ENCODE data around the gene SRGAP3. TPM values are rescaled to one million over a fixed set of nuclear protein-coding genes. Genes with fewer than 3 reads are reported as not detected.

The SRGAP3 gene
- total RNA-seq, 1 experiment from 2014 or later: 7.6 TPM

DNA sequence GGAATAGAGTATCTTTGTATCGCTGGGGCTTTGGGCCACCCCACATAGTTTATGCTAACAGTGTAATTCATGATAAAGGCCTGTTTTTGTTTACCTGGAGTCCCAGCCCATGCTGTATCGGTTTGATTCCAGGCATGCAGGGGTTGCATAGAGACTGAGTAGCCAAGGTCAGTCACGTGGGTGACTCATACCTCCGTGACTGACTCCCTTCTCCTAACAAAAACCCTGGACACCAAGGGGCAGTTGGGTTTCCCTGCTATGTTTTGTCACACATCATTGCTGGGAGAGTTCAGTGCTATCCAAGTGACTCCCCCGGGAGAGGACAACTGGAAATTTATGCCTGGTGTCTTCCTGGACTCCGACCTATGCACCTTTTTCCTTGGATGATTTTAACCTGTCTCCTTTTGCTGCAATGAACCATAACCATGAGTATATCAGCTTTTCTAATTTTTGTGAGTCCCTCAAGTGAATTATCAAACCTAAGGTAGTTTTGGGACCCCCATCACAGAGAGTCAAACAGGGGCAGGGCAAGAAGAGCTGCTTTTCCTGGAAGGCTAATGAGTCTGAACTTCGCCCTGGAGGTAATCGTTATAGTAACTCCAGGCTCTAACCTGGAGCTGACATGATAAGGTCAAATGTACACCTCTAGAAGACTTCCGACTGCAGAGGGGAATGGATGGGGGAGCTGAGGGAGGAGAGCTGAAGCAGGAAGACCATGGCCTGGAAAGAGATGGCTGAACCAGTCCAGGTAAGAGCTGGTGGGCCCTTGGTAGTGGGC lies 57.0 kb downstream of the SRGAP3 start:
- in situ Hi-C loops (cut with HindIII; ENCODE audit: low pct_unique_long_range_greater_than_20kb, low sequenced_read_pairs): no loop called here
- DNase-seq (ENCODE audit: low read depth): peak; percentile 67

DNA sequence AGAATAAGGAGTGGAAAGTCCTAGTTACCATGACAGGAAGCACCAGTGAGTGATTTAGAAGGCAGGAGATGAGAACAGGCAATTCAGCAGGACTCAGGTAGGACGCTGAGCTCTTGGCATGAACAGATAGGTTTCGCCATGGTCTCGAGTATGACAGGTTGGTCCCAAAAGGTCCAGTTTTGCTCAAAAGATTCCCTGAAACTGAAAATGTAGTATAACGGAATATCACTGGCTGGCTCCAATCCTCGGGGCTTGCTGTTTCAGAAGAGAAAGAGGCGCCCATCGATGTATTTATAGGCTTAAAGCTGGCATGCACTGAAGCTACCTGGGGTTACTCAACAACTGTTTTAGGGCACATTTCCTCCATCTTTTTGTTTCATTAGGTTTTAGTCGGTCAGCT lies 59.2 kb downstream of the SRGAP3 start:
- in situ Hi-C loops (cut with HindIII; ENCODE audit: low pct_unique_long_range_greater_than_20kb, low sequenced_read_pairs): no loop called here
- DNase-seq (ENCODE audit: low read depth): no peak

DNA sequence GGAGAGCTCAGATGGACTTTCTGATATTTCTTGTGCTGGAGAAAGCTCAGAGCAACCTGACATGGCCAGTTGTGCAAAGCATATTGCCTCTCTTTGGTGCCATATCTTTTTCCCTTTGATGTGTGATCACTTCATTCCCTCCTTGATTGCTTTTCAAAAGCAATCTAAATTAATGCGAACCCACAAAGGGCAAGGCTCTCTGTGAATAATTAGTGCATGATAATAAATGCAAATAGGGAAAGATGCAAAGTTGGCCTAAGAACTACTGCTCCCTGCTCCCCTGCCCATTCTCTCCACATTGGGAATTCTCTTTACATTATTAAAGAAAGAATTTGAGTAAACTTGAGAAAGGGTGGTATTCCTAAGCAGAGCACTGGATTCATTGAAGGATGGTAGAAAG lies 60.9 kb downstream of the SRGAP3 start:
- no peak for DNase-seq (ENCODE audit: low read depth)
- in situ Hi-C loops (cut with HindIII; ENCODE audit: low pct_unique_long_range_greater_than_20kb, low sequenced_read_pairs): no loop called here

DNA sequence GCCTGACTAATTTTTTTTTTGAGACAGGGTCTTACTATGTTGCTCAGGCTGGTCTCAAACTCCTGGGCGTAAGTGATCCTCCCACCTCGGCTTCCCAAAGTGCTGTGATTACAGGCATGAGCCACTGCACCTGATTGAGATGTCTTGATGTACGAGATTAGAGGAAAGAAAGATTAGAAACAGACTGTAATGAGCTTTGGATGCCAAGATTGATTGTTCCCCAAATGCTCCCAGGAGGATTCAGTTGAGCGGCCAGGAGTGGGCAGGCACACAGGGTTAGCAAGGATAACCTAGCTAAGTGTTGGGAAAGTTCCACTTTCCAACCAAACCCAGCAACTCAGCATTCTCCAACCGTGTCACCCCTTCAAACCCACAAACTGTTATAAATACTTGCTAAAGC lies 63.7 kb downstream of the SRGAP3 start:
- DNase-seq (ENCODE audit: low read depth): no peak
- in situ Hi-C loops (cut with HindIII; ENCODE audit: low pct_unique_long_range_greater_than_20kb, low sequenced_read_pairs): no loop called here

DNA sequence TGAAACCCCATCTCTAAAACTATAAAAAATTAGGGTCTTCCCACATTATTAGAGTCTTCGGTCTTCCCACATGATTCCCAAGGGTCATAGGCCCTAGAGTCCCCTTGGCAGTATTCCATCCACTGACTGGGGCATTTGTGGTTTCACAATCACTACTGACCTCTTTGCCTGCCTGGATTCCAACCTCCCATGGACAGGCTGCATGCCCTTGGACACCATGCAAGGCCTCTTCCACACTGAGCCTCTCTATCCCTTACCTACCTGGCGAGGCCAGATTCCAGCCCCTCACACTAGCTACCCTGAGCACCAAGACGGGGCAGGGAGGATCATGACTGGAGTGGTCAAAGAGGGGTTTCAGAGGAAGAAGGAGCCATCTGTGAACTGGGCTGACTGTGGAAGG lies 64.4 kb downstream of the SRGAP3 start:
- no peak for DNase-seq (ENCODE audit: low read depth)
- in situ Hi-C loops (cut with HindIII; ENCODE audit: low pct_unique_long_range_greater_than_20kb, low sequenced_read_pairs): no loop called here

DNA sequence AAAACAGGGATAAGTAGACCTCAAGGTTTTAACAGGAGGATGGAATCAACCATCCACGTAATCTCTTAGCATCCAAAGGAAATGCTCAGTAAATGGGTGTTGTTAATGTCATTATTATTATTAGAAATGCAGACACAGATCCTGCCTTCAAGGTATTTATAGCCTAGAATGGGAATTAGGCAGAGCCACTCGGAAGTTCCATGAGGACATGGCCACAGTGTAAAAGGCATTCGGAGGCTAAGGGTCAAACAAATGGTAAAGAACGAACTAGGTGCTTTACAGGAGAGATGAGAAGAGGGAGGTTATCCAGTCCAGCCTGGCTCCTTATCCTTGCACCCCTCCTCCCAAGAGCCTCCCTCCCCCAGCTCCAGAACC lies 65.0 kb downstream of the SRGAP3 start:
- DNase-seq (ENCODE audit: low read depth): no peak
- in situ Hi-C loops (cut with HindIII; ENCODE audit: low pct_unique_long_range_greater_than_20kb, low sequenced_read_pairs): no loop called here

DNA sequence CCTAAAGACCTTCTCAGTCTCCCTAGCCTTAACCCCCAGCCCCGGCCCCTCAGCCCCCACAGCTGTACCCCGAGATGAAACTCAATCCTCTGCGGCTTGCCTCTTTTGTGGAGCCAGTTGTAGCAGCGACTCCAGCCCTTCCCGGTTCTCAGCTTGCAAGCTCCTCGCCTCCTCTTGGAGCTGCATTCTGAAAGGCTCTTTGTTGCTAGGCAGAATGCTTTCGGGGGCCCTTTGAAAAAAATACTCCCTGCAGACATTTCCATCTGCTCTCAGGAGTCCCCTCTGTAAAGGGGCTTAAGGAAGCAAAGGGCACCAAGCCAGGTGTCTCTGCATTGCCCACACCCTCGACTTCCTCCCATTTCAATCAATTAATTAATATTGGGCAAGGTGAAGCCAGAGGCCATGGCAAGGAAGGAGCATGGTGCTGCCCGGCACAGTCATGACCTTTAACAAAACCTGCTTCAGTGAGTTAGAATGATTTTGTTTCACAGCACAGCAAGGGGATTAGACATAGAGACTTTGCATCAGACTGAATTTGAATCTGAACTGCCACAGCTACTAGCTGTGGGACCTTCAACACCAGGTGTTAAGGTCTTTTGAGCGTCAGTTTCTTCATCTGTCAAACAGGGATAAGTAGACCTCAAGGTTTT lies 65.5 kb downstream of the SRGAP3 start:
- no peak for DNase-seq (ENCODE audit: low read depth)
- in situ Hi-C loops (cut with HindIII; ENCODE audit: low pct_unique_long_range_greater_than_20kb, low sequenced_read_pairs): no loop called here

DNA sequence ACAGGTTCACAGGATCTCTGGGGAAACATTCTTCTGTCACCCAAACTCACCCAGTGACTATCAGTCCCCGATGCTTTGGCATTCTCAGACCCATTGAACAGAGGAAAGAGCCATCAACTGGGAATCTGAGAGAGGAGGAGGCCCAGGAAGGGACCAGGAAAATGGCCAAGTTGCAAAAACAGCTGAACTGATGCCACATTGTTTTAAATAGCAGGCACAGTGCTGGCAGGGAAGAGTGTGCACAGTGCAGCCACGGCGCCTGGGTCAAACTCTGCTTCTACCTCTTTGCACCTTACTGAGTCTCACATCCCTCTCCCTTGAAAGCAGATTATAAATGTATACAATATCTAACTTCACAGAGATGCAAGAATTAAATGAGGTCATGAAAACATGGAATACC lies 66.4 kb downstream of the SRGAP3 start:
- no peak for DNase-seq (ENCODE audit: low read depth)
- in situ Hi-C loops (cut with HindIII; ENCODE audit: low pct_unique_long_range_greater_than_20kb, low sequenced_read_pairs): no loop called here

DNA sequence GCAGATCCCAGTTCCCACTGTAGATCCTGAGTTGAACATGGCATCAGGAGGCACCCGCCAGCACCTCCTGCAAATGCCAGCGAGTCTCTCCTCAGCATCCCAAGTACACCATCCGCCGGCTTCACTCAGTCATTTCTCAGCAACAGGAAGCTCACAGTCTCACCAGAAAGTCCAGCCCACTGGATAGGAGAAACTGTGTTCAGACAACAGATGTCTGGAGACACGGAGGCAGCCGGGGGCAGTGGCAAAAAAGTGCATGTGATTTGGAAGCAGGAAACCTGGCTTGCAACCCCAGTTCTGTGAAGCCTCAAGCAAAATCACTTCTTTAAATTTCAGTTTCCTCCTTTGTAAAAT lies 68.7 kb downstream of the SRGAP3 start:
- DNase-seq (ENCODE audit: low read depth): no peak
- in situ Hi-C loops (cut with HindIII; ENCODE audit: low pct_unique_long_range_greater_than_20kb, low sequenced_read_pairs): no loop called here

DNA sequence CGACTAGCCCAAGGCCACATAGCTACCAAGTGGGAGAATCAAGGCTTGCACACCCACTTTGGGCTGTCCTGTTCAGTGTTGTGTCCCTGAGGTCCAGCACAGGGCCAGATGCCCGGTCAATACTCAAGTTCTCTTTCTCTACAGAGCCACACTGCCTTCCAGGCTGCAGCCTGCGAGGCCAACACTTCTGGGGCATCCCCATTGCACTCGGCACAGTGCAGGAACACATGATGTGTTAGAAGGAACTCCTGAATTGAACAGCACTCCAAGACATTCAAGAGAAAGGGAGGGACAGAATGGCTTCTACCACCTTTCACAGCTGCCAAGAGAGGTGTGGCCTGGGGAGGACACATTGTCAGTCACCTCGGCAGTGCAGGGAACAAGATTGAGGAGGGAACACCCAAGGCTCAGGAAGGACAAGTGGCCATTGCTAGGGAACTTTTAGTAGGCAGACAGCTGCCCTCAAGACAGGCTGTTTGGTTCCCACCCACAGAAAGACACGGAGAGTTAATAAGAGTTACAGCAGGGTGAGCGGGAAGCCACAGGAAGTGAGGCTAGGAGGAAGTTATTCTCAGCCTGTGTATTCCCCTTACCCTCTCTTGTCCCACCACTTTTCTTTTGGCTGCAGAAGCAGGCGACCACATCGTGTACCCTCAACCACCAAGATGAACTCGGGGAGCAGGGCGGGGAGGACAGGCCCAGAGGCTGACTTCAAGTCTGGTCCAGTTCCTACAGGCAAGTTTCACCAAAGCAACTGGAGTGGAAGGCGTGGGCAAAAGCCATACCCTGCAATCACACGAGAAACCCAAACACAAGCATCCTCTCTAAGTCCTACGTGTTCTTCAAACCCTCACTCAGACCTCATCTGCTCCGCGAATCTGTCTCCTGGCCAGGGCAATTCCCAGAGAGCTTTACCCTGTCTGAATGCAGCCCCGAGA lies 69.4 kb downstream of the SRGAP3 start:
- no peak for DNase-seq (ENCODE audit: low read depth)

DNA sequence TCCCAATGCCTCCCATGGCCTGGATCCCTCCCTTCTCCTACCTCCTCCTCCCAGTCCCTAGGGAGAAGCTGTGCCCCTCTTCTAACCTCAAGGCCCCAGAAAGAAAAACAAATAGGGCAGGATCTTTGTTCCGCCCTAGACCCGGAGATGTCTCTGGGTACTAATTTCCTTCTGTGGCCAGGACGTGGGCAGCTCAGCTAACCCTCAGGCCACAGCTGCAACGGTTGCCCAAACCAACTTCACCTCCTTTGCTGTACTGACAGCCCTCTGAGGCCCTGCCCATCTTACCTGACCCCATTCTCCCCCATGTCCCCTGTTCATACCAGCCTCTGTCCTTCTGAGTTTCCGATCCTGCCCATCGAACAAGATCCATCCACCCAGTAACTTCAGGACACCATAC lies 70.7 kb downstream of the SRGAP3 start:
- DNase-seq (ENCODE audit: low read depth): no peak
- in situ Hi-C loops (cut with HindIII; ENCODE audit: low pct_unique_long_range_greater_than_20kb, low sequenced_read_pairs): no loop called here

More for the DNA sequence above, 69.4 kb downstream of the SRGAP3 start:
- in situ Hi-C loops (cut with HindIII; ENCODE audit: low pct_unique_long_range_greater_than_20kb, low sequenced_read_pairs): no loop called here

DNA sequence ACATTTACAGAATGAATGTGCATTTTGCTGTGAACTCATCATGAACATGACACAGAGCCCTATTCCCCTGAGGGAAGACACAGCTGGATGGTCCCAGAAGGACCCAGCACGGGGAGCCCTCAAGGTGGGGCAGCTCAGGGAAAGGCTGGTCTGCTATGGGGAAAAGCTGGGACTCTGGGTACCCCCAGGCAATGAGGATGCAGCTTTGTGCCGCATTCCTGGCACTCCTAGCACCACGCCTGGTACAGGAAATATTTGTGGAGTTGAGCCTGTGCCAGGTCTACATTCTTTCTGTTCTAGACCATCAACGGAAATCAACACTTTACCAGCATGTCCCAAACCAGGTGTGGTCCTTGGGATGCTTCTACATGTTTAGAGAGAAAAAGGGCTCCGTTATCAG lies 74.0 kb downstream of the SRGAP3 start:
- peak; percentile 85 for DNase-seq (ENCODE audit: low read depth)
- in situ Hi-C loops (cut with HindIII; ENCODE audit: low pct_unique_long_range_greater_than_20kb, low sequenced_read_pairs): no loop called here

DNA sequence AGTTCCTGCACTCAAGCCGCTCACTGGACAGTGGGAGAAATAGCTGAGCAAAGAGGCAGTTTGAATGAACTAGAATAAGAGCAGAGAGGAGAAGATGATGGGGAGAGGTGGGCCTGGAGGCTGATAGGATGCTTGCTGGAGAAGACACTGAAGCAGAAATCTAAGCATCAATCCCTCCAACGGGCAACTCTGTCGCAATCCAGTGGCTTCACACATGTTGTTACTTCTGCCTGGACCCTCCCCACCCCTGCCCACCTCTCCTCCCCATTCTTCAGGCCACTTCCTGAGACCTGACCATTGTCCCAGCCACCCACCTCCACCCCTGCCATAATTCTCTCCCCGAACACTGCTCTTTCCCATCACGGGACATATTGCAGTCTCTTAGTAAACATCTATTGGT lies 76.0 kb downstream of the SRGAP3 start:
- in situ Hi-C loops (cut with HindIII; ENCODE audit: low pct_unique_long_range_greater_than_20kb, low sequenced_read_pairs): no loop called here

DNA sequence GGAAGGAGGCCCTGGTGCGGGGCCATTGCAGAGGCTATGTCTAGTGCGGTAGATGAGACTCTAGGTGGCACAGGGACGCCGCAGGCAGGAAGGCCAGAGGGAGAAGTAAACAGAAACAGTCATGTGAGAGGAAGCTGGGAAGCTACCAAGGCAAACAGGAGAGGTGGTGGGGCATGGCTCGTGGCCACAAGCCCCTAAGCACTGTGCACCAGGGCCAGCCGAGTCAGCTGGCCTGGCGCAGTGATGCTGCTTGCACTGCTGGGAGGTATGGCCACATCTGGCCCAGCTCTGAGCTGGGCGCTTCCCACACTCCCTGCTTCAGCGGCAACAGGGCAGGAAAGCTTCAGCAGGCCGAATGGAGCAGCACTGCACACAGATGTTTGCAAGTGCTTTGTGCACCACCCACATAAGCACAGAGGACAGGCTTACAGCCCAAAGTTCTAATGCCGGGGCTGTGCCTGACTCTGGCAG lies 76.6 kb downstream of the SRGAP3 start:
- in situ Hi-C loops (cut with HindIII; ENCODE audit: low pct_unique_long_range_greater_than_20kb, low sequenced_read_pairs): no loop called here
- DNase-seq (ENCODE audit: low read depth): peak; percentile 13

More for the DNA sequence above, 76.0 kb downstream of the SRGAP3 start:
- no peak for DNase-seq (ENCODE audit: low read depth)

DNA sequence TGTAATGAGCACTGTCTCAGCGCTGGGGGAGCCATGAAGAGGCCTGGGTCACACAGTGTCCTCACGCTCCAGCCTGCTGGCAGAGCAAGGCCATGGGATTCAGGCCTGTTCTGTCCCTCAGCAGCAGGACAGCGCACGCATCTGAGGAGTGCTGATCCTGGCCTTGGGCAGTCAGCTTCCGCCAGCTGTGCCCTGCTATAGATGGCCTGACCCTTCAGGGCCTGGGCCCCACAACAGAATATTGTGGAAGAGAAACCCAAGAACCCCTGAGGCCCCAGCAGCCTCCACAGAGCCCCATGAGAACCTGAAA lies 78.6 kb downstream of the SRGAP3 start:
- in situ Hi-C loops (cut with HindIII; ENCODE audit: low pct_unique_long_range_greater_than_20kb, low sequenced_read_pairs): no loop called here
- no peak for DNase-seq (ENCODE audit: low read depth)

DNA sequence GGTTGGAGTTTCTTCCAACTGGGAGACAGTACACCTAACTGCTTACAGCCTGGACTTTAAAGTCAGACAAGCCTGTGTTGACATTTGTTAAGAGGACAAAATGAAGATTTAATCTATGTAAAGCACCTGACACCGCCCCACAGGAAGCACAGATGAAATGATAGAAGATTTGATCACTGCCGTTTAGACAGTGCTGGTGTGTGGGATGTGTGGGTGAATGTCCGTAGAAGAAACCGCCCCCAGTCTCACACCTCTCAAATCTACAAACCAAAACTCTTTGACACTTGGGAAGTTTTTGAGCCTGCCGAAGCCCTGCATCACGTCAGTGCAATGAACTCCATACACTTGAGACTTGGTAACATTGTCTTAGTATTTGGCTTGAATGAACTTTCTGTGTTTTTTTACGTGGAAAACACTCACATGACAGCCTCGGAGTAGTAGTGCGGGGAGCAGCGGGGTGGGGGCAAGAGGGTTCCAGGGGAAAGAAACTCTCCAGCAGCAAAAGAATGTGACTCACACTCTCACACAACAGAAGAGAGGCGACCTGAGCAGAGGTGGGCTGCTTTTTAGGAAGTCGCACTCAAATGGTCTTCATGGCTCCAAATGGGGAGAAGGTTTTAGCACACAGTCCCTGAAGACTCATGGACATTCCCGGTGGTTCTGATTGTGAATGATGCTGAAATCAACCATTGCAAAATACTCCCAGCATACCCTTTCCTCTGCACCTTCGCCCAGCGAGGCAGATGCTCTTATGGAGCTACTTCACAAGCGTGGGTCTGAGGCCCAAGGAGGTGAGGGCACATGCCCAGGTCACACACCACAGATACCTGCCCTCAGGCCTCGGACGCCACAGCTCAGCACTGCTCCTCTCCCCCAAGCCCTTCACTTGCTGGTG lies 79.2 kb downstream of the SRGAP3 start:
- in situ Hi-C loops (cut with HindIII; ENCODE audit: low pct_unique_long_range_greater_than_20kb, low sequenced_read_pairs): no loop called here
- no peak for DNase-seq (ENCODE audit: low read depth)

DNA sequence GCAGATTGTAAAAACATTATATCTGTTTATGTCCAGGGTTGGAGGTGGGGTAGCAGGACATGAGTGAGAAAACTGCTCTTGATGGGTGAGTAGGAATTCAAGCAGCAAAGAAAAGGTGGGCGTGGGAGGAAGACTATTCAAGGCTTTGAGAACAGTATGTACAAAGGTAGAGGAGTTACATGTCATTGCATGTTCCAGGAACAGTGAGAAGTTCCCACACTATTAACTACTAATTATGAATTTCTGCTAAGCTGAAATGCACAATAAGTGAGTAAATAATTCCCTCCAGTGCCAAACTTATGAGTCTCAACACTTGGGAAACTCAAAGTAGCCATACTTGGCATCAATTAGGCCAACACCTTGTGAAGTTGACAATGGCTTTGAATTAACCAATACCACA lies 80.1 kb downstream of the SRGAP3 start:
- in situ Hi-C loops (cut with HindIII; ENCODE audit: low pct_unique_long_range_greater_than_20kb, low sequenced_read_pairs): no loop called here
- no peak for DNase-seq (ENCODE audit: low read depth)

DNA sequence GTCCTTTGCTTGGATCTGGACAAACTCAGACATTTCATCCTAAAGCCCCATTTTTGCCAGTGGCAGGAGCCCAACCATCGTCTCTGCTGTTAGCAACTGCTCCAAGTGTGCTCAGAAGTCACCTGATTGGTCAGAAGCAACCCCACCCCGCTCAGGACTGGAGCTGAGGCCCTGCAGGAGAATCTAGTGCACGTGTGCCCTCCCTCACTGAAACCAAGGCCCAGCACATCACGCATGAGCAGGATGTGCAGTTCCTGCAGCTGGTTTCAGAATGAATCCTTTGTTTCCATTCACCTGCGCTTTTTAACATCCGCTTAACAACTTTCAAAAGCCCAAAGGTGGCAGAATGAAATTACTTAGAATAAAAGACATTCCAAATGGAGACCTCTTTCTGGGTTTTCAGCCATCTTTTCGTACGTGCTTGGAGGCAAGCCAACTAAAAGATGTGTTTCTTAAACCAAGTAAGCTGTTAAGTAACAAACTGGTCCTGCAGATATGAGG lies 81.2 kb downstream of the SRGAP3 start:
- in situ Hi-C loops (cut with HindIII; ENCODE audit: low pct_unique_long_range_greater_than_20kb, low sequenced_read_pairs): no loop called here
- no peak for DNase-seq (ENCODE audit: low read depth)

Measured in Caki2 (cell line).